Ovary (tissue), 3 donors: Measurements from ENCODE around the gene DCHS2.

Experiments used
- EP300 ChIP-seq: sonication (generic); formaldehyde crosslinking; IDR thresholded peaks from one replicate; pipeline ENCODE4 v1.6.1; 2017; ENCODE audit warnings: antibody characterized with exemption
- POLR2A ChIP-seq: fragments of 450-650 bp; IDR thresholded peaks from one replicate; pipeline ENCODE4 v1.6.1; 2017; ENCODE audit warnings: antibody characterized with exemption, mild to moderate bottlenecking, moderate library complexity
- TF ChIP-seq, protein P1 (sequence below), 3 donors: fragments of 450-650 bp in 2 of 3; fragments of 200-600 bp in 1 of 3; IDR thresholded peaks; one replicate each; pipeline versions ENCODE4 v1.5.1 to v1.8.0; 2016 to 2022; ENCODE audit warnings: antibody characterized with exemption in 3 of 3, mild to moderate bottlenecking in 1 of 3
- donor health status: DM: no; HTN: no; CAD: no.

DNA sequence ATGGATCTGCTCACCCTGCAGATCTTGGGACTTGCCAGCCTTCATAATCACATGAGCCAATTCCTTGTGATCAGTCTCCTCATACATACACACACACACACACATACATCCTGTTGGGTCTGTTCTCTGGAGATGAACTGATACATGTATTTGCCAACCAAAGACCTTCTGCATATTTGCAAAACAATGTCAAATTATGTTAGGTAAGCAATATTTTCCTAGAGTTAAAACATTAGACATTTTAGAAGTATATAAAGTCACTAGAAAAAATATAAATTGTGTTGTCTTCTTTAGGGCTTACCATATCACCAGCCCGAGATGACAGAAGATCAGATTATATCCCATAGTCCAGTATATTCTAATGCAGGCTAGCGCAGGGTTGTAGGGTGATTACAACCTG, 156.0 kb downstream of the DCHS2 start:
- TF ChIP-seq POLR2A: no peak
- TF ChIP-seq, protein P1, sequence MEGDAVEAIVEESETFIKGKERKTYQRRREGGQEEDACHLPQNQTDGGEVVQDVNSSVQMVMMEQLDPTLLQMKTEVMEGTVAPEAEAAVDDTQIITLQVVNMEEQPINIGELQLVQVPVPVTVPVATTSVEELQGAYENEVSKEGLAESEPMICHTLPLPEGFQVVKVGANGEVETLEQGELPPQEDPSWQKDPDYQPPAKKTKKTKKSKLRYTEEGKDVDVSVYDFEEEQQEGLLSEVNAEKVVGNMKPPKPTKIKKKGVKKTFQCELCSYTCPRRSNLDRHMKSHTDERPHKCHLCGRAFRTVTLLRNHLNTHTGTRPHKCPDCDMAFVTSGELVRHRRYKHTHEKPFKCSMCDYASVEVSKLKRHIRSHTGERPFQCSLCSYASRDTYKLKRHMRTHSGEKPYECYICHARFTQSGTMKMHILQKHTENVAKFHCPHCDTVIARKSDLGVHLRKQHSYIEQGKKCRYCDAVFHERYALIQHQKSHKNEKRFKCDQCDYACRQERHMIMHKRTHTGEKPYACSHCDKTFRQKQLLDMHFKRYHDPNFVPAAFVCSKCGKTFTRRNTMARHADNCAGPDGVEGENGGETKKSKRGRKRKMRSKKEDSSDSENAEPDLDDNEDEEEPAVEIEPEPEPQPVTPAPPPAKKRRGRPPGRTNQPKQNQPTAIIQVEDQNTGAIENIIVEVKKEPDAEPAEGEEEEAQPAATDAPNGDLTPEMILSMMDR (IDR thresholded peaks at IDR 0.05): no peak
- no peak for TF ChIP-seq EP300
